GM21367 (cell line): ENCODE measurements around the gene NTN5.
"Not testable (repeated sequence)": the region's sequence is repeated elsewhere in the genome, so short reads cannot be mapped to it uniquely, and the experiment has no call there.

ENCODE experiments used
- ATAC-seq: cut with Tn5 transposase; IDR thresholded peaks from one replicate; pipeline ENCODE4 v1.9.1; 2021; ENCODE audit not compliant: unreplicated experiment

NTN5 gene

GRCh38 chr19:48696353-48697010 is 23.7 kb upstream of the NTN5 start:
- no peak for ATAC-seq

GRCh38 chr19:48695743-48696352 is 23.0 kb upstream of the NTN5 start, which contains the start of gene FUT2:
Gene FUT2 (plus strand): TSS chr19:48695971. CDS start chr19:48702957, 6,986 bp downstream.
- ATAC-seq = no peak

- ATAC-seq = not testable (repeated sequence)
Observed at GRCh38 chr19:48693629-48694028, 20.8 kb upstream of the NTN5 start.

DNA sequence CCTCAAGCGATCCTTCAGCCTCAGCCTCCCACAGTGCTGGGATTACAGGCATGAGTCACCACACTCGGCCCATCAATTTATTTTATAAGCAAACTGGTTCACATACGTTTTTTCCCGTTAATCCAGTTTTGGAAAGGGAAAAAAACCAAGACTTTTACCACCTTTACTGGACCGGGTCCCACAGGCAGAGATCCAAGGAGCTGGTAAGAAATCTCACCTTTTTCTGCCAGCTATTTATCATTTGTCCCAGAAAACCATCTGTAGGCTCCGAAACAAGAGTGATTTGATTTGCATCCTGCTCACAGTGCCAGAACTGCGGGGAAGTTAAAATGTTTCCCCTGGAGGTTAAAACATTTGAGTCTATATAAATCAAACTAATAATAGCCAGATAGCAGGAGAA is 16.6 kb upstream of the NTN5 start:
- no peak for ATAC-seq

DNA sequence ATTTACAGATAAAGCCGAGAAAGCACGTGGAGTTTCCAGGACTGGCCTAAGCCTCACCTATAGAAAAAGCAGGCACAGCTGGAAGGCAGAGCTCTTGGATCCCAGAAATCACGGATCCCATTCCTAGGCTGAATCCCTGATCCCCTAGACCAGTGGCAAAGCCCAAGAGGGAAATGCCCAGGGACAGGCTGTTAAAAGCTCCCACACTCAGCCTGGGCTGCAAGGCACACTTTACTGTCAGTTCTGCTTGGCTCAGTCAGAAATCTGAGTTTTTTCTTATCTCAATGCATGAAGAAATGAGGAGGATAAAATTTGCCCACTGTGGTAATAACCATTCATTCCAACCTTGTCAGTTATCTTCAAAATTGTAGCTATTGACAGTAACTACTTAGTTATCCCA is 15.0 kb upstream of the NTN5 start:
- no peak for ATAC-seq

DNA sequence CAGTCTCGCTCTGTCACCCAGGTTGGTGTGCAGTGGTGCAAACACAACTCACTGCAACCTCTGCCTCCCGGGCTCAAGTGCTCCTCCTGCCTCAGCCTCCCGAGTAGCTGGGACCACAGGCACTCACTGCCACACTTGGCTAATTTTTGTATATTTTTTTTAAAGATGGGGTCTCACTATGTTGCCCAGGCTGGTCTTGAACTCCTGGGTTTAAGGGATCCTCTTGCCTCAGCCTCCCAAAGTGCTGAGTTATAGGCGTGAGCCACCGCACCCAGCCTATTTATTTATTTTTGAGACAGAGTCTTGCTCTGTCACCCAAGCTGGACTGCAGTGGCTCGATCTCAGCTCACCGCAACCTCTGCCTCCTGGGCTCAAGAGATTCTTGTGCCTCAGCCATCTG is 13.8 kb upstream of the NTN5 start:
- not testable (repeated sequence) for ATAC-seq

- ATAC-seq = no peak
Observed at GRCh38 chr19:48686088-48686487, 13.3 kb upstream of the NTN5 start.

- ATAC-seq = no peak
Observed at GRCh38 chr19:48685583-48685982, 12.8 kb upstream of the NTN5 start.

GRCh38 chr19:48683349-48683748 is 10.5 kb upstream of the NTN5 start:
- ATAC-seq = no peak

DNA sequence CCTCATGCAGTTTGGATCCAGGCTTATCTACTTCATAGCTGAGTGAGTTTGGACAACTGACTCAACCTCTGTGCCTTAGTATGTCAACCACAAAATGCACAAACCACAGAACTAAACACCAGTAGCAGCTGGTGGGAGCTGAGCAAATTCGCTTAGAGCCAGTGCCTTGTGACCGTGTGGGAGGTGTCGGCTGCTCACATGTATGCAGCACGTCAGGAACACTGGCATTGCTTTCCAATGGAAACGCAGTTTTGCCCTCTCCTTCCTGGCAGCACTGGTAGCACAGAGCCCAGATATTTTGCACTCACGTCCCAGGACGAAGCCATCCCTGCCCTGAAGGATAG is 8.3 kb upstream of the NTN5 start:
- ATAC-seq = no peak

GRCh38 chr19:48680436-48681126 is 7.8 kb upstream of the NTN5 start:
- ATAC-seq = no peak

- ATAC-seq = not testable (repeated sequence)
Observed at GRCh38 chr19:48680006-48680405, 7.2 kb upstream of the NTN5 start.

GRCh38 chr19:48678201-48678600 is 5.4 kb upstream of the NTN5 start:
- ATAC-seq = no peak

DNA sequence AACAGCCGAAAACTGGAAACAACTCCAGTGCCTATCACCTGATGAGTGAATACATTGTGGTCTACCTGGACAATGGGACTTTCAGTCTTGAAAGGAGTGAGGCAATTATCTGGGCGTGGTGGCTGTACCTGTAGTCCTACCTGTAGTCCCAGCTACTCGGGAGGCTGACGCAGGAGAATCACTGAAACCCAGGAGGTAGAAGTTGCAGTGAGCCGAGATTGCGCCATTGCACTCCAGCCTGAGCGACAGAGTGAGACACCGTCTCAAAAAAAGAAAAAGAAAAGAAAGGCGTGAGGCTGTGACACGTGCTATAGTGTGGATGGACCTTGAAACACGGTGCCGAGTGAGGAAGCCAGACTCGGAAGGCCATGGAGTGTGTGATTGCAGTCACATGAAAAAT is 4.1 kb upstream of the NTN5 start:
- ATAC-seq = no peak

DNA sequence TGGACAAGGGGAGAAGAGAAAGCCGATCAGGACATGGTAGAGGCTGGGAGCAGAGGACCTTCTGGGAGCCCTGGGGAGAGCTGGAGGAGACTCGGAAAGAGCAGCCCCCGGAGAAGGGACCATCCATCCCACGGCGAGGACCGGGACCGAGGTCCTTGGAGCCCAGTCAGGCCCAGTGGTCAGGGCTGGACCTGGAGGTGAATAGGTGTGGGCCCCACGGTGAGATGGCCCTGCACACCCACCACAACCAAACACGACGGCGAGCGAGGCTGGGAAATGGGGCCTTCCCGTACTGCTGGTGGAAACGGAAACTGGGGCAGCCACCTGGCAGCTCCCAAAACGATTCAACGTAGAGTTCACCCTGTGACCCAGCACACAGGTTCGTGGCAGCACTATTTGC is 3.7 kb upstream of the NTN5 start:
- no peak for ATAC-seq

DNA sequence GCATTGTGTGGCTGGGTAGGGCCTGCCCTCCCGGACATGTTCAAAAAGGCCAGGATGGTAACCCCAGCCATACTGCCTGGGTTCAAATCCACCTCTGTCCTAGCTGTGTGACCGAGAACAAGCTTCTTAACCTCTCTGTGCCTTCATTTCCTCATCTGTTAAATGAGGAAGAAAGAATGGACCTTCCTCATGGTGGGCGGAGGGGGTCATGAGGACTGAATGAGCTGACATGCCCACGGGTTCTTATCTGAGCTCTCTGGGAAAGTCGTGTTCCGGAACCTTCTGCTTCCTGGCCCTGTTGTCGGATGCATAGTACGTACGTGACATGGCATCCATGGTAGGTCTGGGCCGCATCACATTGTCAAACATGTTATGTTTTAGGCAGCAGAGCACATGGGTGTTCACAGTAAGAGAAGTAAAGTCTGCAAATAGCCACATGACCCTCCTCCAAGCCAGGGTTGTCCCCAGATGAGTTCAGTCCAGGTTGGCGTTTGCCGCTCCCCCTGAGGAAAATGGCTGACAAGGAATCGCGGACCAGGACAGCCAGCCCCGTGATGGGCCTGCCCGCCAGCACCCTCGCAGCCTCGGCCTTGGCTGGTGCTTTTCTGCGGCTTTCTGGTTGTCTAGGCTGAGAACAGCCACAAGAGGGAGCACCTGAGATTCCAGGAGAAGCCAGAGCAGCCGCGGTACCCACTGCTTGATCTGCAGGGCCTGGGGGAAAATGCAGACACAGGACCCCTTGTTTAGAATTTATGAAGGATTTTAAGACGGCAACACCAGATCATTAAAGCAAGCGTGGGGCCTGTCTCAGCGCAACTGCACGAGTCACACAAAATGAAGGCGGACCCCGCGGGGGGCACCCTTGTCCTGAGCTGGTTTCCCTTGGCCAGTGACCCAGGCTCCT is 2.4 kb upstream of the NTN5 start:
- ATAC-seq = no peak

DNA sequence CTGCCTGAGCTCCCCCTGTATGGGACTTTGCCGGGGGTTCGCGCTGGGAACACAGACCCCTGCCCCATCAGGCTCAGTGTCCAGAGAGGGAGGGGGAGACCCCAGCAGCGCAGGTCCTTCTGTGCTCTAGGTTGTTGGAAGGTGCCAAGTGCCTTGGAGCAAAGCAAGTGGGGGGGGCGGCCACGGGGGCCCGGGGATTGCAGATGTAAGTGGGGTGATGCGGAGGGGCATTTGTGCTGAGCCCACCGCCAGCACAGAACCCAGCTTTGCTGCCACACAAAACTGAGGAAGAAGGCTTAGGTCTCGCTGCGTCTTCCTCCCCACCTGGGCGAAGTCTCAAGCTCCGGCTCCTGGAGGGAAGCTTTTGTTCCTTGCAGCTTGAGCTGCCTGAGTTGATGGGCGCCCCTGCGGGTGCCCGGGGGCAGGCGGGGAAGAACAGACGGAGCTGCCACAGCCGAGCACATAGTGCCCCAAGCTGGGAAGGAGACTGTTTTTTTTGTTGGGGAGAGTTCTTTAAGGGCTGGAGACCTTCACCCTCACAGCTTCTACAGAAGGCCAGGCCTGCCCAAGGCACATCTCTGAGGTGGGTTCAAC is 1.5 kb upstream of the NTN5 start:
- ATAC-seq = no peak

GRCh38 chr19:48673436-48674100 is 751 bp upstream of the NTN5 start:
- ATAC-seq = no peak

- no peak for ATAC-seq
Observed at GRCh38 chr19:48671446-48671995, 1.3 kb downstream of the NTN5 start.
